GM12865 (cell line): ENCODE results near the gene AQP6.
A peak's percentile ranks its signal among the peaks of the same experiment; 100 is the strongest.

Experiments used
- DNase-seq: peaks from one replicate; pipeline ENCODE4 v3.0.0; 2010; ENCODE audit warnings: low read depth
- H3K4me3 ChIP-seq: 2 replicates; pipeline ENCODE4 v1.5.1; 2011; ENCODE audit warnings: mild to moderate bottlenecking, low read depth, low read length, control low read depth
- TF ChIP-seq, protein P1 (sequence below): IDR thresholded peaks from 2 replicates; pipeline ENCODE4 v1.5.1; 2011; ENCODE audit warnings: low read length, control low read depth, low read depth, inconsistent platforms; ENCODE audit not compliant: insufficient read depth; ENCODE audit errors: missing control alignments

Gene AQP6

DNA sequence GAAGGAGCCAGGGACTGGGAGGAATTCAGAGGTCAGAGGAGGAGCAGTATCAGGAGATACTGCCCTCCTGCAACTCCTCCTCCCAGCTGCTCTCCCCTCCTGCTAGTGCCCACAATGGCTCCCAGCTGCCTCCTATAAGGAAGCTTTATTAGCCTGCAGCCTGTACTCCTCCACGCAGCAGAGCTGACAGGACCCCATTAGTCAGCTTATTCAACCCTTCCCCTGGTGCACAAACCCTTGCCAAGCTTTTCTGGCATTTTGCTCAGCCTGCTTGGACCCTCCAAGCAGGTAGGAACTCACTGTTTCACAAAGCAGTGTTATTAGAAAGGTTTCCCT lies 29.2 kb upstream of the AQP6 start:
- no peak overlapping the region for H3K4me3 ChIP-seq
- no peak for DNase-seq
- TF ChIP-seq, protein P1, sequence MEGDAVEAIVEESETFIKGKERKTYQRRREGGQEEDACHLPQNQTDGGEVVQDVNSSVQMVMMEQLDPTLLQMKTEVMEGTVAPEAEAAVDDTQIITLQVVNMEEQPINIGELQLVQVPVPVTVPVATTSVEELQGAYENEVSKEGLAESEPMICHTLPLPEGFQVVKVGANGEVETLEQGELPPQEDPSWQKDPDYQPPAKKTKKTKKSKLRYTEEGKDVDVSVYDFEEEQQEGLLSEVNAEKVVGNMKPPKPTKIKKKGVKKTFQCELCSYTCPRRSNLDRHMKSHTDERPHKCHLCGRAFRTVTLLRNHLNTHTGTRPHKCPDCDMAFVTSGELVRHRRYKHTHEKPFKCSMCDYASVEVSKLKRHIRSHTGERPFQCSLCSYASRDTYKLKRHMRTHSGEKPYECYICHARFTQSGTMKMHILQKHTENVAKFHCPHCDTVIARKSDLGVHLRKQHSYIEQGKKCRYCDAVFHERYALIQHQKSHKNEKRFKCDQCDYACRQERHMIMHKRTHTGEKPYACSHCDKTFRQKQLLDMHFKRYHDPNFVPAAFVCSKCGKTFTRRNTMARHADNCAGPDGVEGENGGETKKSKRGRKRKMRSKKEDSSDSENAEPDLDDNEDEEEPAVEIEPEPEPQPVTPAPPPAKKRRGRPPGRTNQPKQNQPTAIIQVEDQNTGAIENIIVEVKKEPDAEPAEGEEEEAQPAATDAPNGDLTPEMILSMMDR: no peak

DNA sequence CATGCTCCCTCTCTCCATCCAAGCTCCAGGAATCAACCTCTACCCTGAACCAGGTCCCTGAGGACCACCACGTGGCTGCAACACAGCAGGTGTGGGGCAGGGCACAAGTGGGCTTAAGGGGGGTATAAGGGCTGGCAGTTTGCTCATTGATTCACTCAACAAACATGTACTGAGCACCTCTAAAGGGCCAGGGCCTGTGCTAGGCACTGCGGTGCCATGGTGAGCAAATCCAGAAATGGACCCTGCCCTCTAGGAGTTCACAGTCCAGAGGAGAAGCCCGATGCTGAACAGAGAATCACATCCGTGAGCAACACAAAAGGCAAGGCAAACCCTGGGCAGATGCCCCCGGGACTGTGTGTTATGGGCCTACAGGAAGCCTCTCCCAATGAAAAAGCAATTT lies 28.7 kb upstream of the AQP6 start:
- no peak overlapping the region for H3K4me3 ChIP-seq
- DNase-seq: no peak
- TF ChIP-seq, protein P1: no peak

DNA sequence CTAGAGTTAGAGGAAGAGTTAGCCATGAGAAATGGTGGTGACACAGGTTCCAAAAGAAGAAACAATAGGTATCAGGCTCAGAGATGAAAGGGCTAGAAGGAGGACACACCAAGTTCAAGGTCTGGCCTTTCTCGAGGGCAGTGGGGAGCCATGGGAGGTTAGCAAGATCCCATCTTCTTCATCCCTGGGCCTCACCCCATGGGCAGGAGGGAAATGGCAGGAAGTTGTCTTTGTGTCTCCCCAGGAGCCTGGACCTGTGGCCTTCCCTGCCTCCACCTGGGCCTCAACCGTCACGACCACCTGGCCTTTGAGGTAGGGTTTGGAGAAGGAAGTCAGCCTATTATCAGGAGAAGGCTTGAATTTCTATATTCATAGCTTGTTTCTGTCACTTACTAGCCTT lies 28.0 kb upstream of the AQP6 start:
- TF ChIP-seq, protein P1: no peak
- H3K4me3 ChIP-seq: no peak overlapping the region
- DNase-seq: no peak

DNA sequence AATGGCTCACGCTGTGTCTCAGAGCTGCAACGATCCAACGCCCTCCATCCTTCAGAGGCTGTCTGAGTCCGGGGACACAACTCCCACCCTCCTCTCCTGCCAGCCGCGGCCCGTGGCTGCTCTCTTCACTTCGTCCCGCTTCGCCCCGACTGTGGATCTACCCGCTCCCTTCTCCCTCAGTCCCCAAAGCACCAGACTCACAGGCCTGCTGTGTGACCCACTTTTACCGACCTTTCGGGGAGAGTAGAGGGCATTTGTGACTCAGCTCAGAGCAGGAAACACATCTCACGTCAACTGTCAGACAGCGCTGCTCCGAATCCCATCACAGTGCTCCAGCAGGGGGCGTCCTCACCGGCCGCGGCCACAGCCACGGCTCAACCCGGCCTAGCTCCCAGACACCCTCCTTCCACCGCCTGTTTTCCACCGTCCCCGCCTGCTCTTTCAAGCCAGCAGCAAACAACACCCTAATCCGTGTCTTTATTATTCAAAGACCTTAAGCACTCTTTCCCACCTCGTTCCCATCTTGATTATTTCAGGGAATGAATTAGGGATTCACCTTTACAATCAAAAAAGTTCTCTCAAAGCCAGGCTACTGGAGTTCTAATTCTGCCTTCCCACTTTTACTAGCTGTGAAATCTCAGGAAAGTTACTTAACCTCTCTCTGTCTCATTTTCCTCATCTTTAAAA lies 27.2 kb upstream of the AQP6 start:
- DNase-seq: peak; percentile 81
- no peak overlapping the region for H3K4me3 ChIP-seq
- TF ChIP-seq, protein P1: peak; percentile 97

DNA sequence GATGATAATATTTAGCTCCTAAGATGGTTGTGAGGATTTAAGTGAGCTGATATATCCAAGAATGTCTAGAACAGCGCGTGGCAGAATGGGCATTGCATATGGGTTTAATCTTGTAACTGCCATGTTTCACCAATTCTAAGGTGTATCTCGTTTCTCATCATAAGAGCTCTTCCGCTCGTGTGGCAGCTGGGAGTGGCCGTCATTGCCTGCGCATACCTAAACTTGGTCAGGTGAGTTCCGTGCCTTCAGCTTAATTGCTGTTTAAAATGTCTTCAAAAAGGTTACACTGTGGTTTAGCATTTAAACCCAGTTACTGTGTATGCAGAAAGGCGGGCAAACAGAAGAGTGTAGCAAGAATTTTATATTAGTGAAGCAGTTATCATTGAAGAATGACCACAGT lies 26.7 kb upstream of the AQP6 start:
- H3K4me3 ChIP-seq: no peak overlapping the region
- TF ChIP-seq, protein P1: no peak
- DNase-seq: no peak

DNA sequence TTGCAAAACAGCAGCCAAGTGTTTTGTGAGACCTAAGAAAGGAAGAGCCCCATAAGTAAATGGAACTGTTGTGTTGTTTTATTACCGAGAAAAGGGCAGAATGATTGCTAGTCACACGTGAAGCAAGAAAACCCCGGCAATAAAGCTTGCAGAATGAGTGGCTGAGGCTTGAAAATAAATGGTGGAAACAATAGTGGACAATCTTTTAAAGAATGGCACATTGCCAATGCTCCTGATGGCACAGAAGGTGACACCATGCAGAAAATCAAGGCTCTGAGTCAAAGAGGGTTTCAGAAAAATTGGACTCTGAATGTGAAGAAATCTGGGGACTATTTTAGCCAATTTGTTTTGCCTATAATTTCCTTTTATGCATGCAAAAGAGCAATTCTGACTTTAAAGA lies 26.2 kb upstream of the AQP6 start:
- TF ChIP-seq, protein P1: no peak
- no peak for DNase-seq
- H3K4me3 ChIP-seq: no peak overlapping the region

DNA sequence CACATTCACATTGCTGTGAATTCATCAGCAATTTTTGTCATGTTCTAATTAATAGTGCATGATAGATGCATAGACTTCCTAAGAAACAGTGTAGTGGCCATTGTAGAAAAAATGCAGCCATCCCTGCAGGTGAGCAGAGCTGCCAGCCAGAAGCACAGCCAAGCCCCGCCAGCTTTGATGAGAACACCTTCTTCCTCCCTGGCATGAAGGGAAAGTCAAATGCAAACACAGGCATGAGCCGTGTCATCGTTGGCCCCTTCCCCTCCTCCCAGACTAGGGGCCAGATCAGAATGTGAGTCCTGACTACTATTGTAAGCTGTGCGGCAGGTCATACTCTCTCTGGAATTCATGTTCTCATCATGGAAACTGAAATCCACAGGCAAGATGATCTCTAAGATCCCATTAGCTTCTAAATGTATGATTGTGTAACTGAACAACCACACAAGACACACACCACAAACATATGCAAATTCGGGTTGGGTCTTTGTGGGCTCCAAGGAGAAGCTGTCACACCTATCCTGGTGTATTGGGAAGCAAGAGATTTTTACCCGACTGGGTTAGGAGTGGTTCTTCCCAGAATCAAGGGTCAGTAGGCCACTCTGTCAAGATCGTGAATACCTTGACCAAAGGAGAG lies 25.0 kb upstream of the AQP6 start:
- H3K4me3 ChIP-seq: no peak overlapping the region
- TF ChIP-seq, protein P1: no peak
- DNase-seq: no peak
